ENCODE measurements around the gene LRCH2.

Gene LRCH2

DNA sequence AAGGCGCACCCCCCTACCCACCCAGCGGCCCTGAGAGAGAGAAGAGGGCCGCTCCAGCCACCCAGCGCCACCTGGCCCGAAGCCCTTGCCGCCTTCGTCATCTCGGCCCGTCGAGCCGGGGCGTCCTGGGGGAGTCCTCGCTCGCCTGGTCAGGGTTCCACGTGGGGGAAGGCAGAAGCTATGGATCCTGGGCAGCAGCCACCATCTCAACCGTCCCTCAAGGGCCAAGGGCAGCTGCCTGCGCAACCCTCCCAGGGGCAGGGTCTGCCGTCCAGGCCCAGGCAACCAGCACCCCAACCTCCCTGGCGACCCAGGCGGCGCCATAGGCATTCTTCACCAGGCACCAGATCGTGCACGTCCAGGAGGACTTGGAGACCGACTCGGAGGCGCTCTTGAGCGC, 165.0 kb downstream of the LRCH2 start:
- in situ Hi-C loops (cut with MboI; ENCODE audit: low sequenced_read_pairs) = no loop called here

DNA sequence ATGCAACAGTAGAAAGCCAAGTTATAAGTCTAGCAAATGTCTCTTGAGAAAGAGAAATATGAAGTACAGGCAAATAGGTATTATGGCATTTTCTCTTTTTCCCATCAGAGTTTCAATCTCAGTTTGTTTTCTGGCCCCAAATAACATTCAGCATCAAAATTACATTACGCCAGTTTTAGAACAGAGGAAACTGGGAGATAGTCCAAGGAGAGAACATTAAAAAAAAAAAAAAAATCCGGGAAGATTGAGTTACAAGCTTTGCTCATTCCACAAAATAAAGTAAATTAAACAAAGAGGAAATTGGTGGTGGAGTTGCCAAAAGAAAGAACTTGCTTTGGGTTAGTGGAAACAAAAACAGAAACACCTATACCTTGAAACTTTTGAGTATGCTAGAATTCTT, 166.1 kb downstream of the LRCH2 start:
- in situ Hi-C loops (cut with MboI; ENCODE audit: low sequenced_read_pairs) = no loop called here

DNA sequence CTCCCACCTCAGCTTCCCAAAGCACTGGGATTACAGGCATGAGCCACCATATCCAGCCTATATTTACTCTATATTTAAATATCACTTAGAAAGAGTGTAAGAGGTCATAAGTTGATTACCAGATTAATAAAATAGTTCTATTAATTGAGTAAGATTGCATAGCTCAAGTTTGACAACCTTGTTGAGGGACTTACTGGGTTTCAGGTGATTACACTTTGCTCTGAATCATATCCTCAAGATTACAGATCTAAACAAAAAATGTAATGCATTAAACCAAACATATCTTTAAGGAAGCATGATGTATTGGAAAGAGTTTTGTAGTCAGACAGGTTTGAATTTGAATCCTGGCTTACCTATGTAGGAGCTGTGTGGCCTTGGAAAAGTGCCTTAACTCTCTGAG, 168.6 kb downstream of the LRCH2 start:
- in situ Hi-C loops (cut with MboI; ENCODE audit: low sequenced_read_pairs) = no loop called here
